Smooth muscle cell (in vitro differentiated cells): ENCODE results near the gene BCAR3. TPM values are rescaled to one million over a fixed set of nuclear protein-coding genes. Genes with fewer than 3 reads are reported as not detected.
"Not testable (repeated sequence)": the region's sequence is repeated elsewhere in the genome, so short reads cannot be mapped to it uniquely, and the experiment has no call there.

ENCODE experiments used
- DNase-seq: peaks from one replicate; lab custom pipeline; 2025; ENCODE audit not compliant: unreplicated experiment; lab: John Stamatoyannopoulos, UW
- H2AFZ ChIP-seq: fragments of 200-600 bp; sonication (generic); 2 replicates; pipeline ENCODE4 v1.6.0; 2016; ENCODE audit warnings: antibody characterized with exemption, low read depth, mild to moderate bottlenecking
- H3F3A ChIP-seq: fragments of 200-600 bp; sonication (generic); 2 replicates; pipeline ENCODE4 v1.6.0; 2017; ENCODE audit warnings: antibody characterized with exemption, low read depth
- H3K27ac ChIP-seq: fragments of 200-600 bp; sonication (generic); 2 replicates; pipeline ENCODE4 v1.5.1; 2016; ENCODE audit warnings: low read depth, mild to moderate bottlenecking
- H3K27me3 ChIP-seq: fragments of 200-600 bp; sonication (generic); 2 replicates; pipeline ENCODE4 v1.6.1; 2016; ENCODE audit warnings: low read depth, mild to moderate bottlenecking
- H3K36me3 ChIP-seq: fragments of 200-600 bp; sonication (generic); 2 replicates; pipeline ENCODE4 v1.5.1; 2016; ENCODE audit warnings: low read depth
- H3K4me1 ChIP-seq: fragments of 200-600 bp; sonication (generic); 2 replicates; pipeline ENCODE4 v1.5.1; 2016; ENCODE audit warnings: low read depth
- H3K4me2 ChIP-seq: fragments of 200-600 bp; sonication (generic); 2 replicates; pipeline ENCODE4 v1.6.0; 2016; ENCODE audit warnings: mild to moderate bottlenecking
- H3K4me3 ChIP-seq: fragments of 200-600 bp; sonication (generic); 2 replicates; pipeline ENCODE4 v1.5.1; 2016; ENCODE audit warnings: mild to moderate bottlenecking
- H3K79me2 ChIP-seq: fragments of 200-600 bp; sonication (generic); 2 replicates; pipeline ENCODE4 v1.6.0; 2016; ENCODE audit warnings: low read depth, mild to moderate bottlenecking
- H3K9ac ChIP-seq: fragments of 200-600 bp; sonication (generic); 2 replicates; pipeline ENCODE4 v1.6.0; 2016; ENCODE audit warnings: low read depth
- H3K9me3 ChIP-seq: fragments of 200-600 bp; sonication (generic); replicated peaks from 2 replicates; pipeline ENCODE4 v1.5.1; 2016; ENCODE audit warnings: low read depth
- H4K20me1 ChIP-seq: fragments of 200-600 bp; sonication (generic); 2 replicates; pipeline ENCODE4 v1.6.0; 2016; ENCODE audit warnings: low read depth
- CTCF ChIP-seq: fragments of 200-600 bp; sonication (generic); IDR thresholded peaks from 2 replicates; pipeline ENCODE4 v1.5.1; 2017; ENCODE audit warnings: borderline replicate concordance, mild to moderate bottlenecking, antibody characterized with exemption; ENCODE audit not compliant: insufficient read depth, poor library complexity, severe bottlenecking
- WGBS: methylation state at CpG from one replicate; pipeline ENCODE4 v1.1.7; 2016; ENCODE audit warnings: low lambda C conversion rate; 5-methylcytosine and 5-hydroxymethylcytosine counted together
- polyA plus RNA-seq: library from polyadenylated mRNA; unstranded; fragments of >200 nt; fragmentation: Nextera tagmentation; extraction: Ambion mirVana; gene quantifications from 2 replicates; pipeline ENCODE4 v1.2.1, GENCODE V29; 2016
- total RNA-seq: library from RNA; depleted of rRNA; stranded (reverse); fragments of >200 nt; gene quantifications from 2 replicates; pipeline ENCODE4 v1.2.3, GENCODE V29; 2014

BCAR3 gene
- total and polyA plus RNA-seq, 2 experiments from 2014 or later = 21.4 to 24.9 TPM

GRCh38 chr1:93652323-93652949, 29.2 kb downstream of the BCAR3 start:
- 97% methylated on average over 7 of the region's 7 CpGs for WGBS
- H3K36me3 ChIP-seq = peaks cover 11% of the 10 kb centered on the region
- H3K27ac ChIP-seq = no peak overlapping the region
- H2AFZ ChIP-seq = no peak overlapping the region
- H3K27me3 ChIP-seq = no peaks in the 10 kb centered on the region
- H3K4me3 ChIP-seq = no peak overlapping the region
- H3K4me2 ChIP-seq = no peak overlapping the region
- no peak for DNase-seq
- H4K20me1 ChIP-seq = peaks cover 99% of the 10 kb centered on the region
- no peaks in the 10 kb centered on the region for H3K9me3 ChIP-seq
- H3F3A ChIP-seq = no peaks in the 10 kb centered on the region
- H3K79me2 ChIP-seq = peaks cover 98% of the 10 kb centered on the region
- TF ChIP-seq CTCF = no peak
- H3K4me1 ChIP-seq = no peaks in the 10 kb centered on the region
- H3K9ac ChIP-seq = no peak overlapping the region

- H3K27me3 ChIP-seq = no peaks in the 10 kb centered on the region
- H3K4me3 ChIP-seq = no peak overlapping the region
- no peak overlapping the region for H3K27ac ChIP-seq
- no peak for TF ChIP-seq CTCF
- H4K20me1 ChIP-seq = peaks cover 99% of the 10 kb centered on the region
- H3K36me3 ChIP-seq = peaks cover 4% of the 10 kb centered on the region
- no peak overlapping the region for H3K4me2 ChIP-seq
- H3F3A ChIP-seq = no peaks in the 10 kb centered on the region
- WGBS = 93% methylated on average over 8 of the region's 8 CpGs
- H2AFZ ChIP-seq = no peak overlapping the region
- no peaks in the 10 kb centered on the region for H3K4me1 ChIP-seq
- H3K79me2 ChIP-seq = peaks cover 97% of the 10 kb centered on the region
- DNase-seq = no peak
- H3K9ac ChIP-seq = no peak overlapping the region
- H3K9me3 ChIP-seq = no peaks in the 10 kb centered on the region
Observed at GRCh38 chr1:93651695-93652094, 29.9 kb downstream of the BCAR3 start.

GRCh38 chr1:93650159-93650558, 31.5 kb downstream of the BCAR3 start:
- H3F3A ChIP-seq, H3K4me3 ChIP-seq, H3K9ac ChIP-seq, H3K4me1 ChIP-seq, DNase-seq, H3K9me3 ChIP-seq, H2AFZ ChIP-seq, H3K27ac ChIP-seq, H3K4me2 ChIP-seq, H3K27me3 ChIP-seq, H3K36me3 ChIP-seq: not testable (repeated sequence)
- peaks cover 98% of the 10 kb centered on the region for H4K20me1 ChIP-seq
- 99% methylated on average over 5 of the region's 5 CpGs for WGBS
- H3K79me2 ChIP-seq = peaks cover 95% of the 10 kb centered on the region

- Histone ChIP-seq H2AFZ (no peak overlapping the region), H3K9ac (no peak overlapping the region), H3K36me3 (peaks cover 3% of the 10 kb centered on the region), H3F3A (no peaks in the 10 kb centered on the region), H3K79me2 (peaks cover 86% of the 10 kb centered on the region), H3K27ac (no peak overlapping the region), H3K4me2 (no peak overlapping the region), H3K4me3 (no peak overlapping the region), H3K27me3 (no peaks in the 10 kb centered on the region), H3K4me1 (no peaks in the 10 kb centered on the region), H3K9me3 (no peaks in the 10 kb centered on the region), H4K20me1 (peaks cover 98% of the 10 kb centered on the region)
- no peak for DNase-seq
- TF ChIP-seq CTCF = no peak
Observed at GRCh38 chr1:93649231-93649630, 32.4 kb downstream of the BCAR3 start.
